RWPE2 (cell line): ENCODE data around the gene EXOC6B.

Source experiments
- ATAC-seq: fragments of 200-7000 bp; cut with Tn5 transposase; 3 replicates; pipeline ENCODE4 v1.9.1; 2021; ENCODE audit warnings: low read depth
- DNase-seq: peaks from one replicate; pipeline ENCODE4 v3.0.0-alpha.2; 2020; ENCODE audit warnings: low spot score
- H3K27ac ChIP-seq: fragments of 450-650 bp; 2 replicates; pipeline ENCODE4 v1.5.1; 2017; ENCODE audit warnings: mild to moderate bottlenecking; ENCODE audit not compliant: poor library complexity, severe bottlenecking
- H3K27me3 ChIP-seq: fragments of 250-450 bp; sonication (Bioruptor Pico); 2 replicates; pipeline ENCODE4 v1.5.1; 2021; ENCODE audit warnings: mild to moderate bottlenecking, moderate library complexity; ENCODE audit not compliant: insufficient read depth, poor library complexity, severe bottlenecking
- H3K36me3 ChIP-seq: fragments of 250-450 bp; sonication (Bioruptor Pico); 2 replicates; pipeline ENCODE4 v1.5.1; 2020; ENCODE audit warnings: low read depth, mild to moderate bottlenecking, moderate library complexity
- H3K4me1 ChIP-seq: fragments of 250-450 bp; sonication (Bioruptor Pico); 2 replicates; pipeline ENCODE4 v1.5.1; 2021; ENCODE audit warnings: mild to moderate bottlenecking, moderate library complexity; ENCODE audit not compliant: insufficient read depth, poor library complexity, severe bottlenecking
- H3K4me3 ChIP-seq: fragments of 250-450 bp; sonication (Bioruptor Pico); 2 replicates; pipeline ENCODE4 v1.5.1; 2021; ENCODE audit warnings: mild to moderate bottlenecking, moderate library complexity; ENCODE audit not compliant: severe bottlenecking
- H3K9me3 ChIP-seq: fragments of 250-450 bp; sonication (Bioruptor Pico); 2 replicates; pipeline ENCODE4 v1.5.1; 2021; ENCODE audit warnings: mild to moderate bottlenecking, moderate library complexity; ENCODE audit not compliant: severe bottlenecking
- TF ChIP-seq, protein P1 (sequence below): fragments of 450-650 bp; IDR thresholded peaks from one replicate; pipeline ENCODE4 v1.5.1; 2017; ENCODE audit warnings: mild to moderate bottlenecking, moderate library complexity; ENCODE audit not compliant: poor library complexity, severe bottlenecking

EXOC6B gene

GRCh38 chr2:72781480-72781879 lies 44.4 kb downstream of the EXOC6B start:
- DNase-seq: no peak
- H3K4me3 ChIP-seq: no peak overlapping the region
- TF ChIP-seq, protein P1, sequence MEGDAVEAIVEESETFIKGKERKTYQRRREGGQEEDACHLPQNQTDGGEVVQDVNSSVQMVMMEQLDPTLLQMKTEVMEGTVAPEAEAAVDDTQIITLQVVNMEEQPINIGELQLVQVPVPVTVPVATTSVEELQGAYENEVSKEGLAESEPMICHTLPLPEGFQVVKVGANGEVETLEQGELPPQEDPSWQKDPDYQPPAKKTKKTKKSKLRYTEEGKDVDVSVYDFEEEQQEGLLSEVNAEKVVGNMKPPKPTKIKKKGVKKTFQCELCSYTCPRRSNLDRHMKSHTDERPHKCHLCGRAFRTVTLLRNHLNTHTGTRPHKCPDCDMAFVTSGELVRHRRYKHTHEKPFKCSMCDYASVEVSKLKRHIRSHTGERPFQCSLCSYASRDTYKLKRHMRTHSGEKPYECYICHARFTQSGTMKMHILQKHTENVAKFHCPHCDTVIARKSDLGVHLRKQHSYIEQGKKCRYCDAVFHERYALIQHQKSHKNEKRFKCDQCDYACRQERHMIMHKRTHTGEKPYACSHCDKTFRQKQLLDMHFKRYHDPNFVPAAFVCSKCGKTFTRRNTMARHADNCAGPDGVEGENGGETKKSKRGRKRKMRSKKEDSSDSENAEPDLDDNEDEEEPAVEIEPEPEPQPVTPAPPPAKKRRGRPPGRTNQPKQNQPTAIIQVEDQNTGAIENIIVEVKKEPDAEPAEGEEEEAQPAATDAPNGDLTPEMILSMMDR: no peak
- ATAC-seq: no peak
- peaks cover 33% of the 10 kb centered on the region for H3K4me1 ChIP-seq
- H3K36me3 ChIP-seq: peaks cover 13% of the 10 kb centered on the region
- peak overlapping the region; percentile 50 for H3K27ac ChIP-seq
- peaks cover 4% of the 10 kb centered on the region for H3K9me3 ChIP-seq
- H3K27me3 ChIP-seq: no peaks in the 10 kb centered on the region

DNA sequence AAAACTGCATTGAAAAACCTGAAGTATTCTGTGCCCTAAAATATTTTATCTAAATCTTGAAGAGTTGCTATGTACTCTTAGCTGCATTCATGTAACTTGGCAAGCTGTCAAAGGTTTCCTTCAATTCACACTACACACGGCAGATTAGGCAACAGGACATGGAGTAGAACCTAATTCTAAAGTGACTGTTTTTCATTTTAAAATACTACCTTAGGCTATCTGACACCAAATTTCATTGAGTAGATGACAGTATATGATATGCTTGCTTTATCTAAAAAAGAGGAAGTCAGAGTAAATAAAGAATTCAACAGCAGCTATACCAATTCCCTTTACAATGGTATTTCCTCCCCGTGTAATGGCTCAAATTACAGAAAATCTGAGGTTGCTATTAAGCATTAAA lies 45.4 kb downstream of the EXOC6B start:
- ATAC-seq (peak; percentile 72), DNase-seq (no peak)
- Histone ChIP-seq H3K4me1 (peaks cover 33% of the 10 kb centered on the region), H3K36me3 (peaks cover 13% of the 10 kb centered on the region), H3K9me3 (peaks cover 4% of the 10 kb centered on the region), H3K27me3 (no peaks in the 10 kb centered on the region), H3K4me3 (no peak overlapping the region), H3K27ac (peak overlapping the region; percentile 50)
- TF ChIP-seq, protein P1: no peak

- Histone ChIP-seq H3K4me1 (peaks cover 33% of the 10 kb centered on the region), H3K9me3 (peaks cover 4% of the 10 kb centered on the region), H3K27ac (no peak overlapping the region)
Measured at GRCh38 chr2:72779495-72779894, 46.3 kb downstream of the EXOC6B start.

GRCh38 chr2:72778410-72778809 lies 47.4 kb downstream of the EXOC6B start:
- Histone ChIP-seq H3K36me3 (peaks cover 13% of the 10 kb centered on the region), H3K27me3 (no peaks in the 10 kb centered on the region), H3K9me3 (peaks cover 4% of the 10 kb centered on the region), H3K4me1 (peaks cover 33% of the 10 kb centered on the region), H3K27ac (no peak overlapping the region), H3K4me3 (no peak overlapping the region)
- TF ChIP-seq, protein P1: no peak
- peak; percentile 84 for ATAC-seq
- DNase-seq: no peak

More at GRCh38 chr2:72779495-72779894, 46.3 kb downstream of the EXOC6B start:
- no peaks in the 10 kb centered on the region for H3K27me3 ChIP-seq
- DNase-seq: no peak
- TF ChIP-seq, protein P1: no peak
- H3K4me3 ChIP-seq: no peak overlapping the region
- peaks cover 13% of the 10 kb centered on the region for H3K36me3 ChIP-seq
- no peak for ATAC-seq

DNA sequence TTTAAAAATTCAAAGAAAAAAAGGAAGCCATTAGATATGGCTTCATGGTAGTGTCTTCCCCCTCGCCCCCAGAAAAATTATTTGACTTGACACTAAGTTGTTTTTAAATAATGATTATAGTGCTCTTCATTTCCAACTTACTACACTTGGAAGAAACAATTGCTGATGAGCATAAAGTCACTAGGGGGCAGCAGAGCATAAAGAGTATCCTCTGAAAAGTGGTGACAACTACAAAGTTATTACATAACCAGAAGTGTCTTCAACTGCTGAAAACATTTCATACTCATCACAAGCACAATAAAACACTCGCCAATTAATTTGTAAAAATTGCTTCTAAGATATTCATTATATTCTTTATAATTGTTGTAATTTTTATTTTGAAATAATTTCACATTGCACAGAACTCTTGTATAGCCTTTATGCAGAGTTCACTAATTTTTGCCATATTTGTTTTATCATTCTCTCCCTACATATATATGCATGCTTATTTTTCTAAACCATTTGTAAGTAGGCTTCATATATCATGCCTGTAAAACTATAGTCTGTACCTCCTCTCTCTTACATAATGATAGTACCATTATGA lies 54.9 kb downstream of the EXOC6B start:
- ATAC-seq: no peak
- no peaks in the 10 kb centered on the region for H3K27me3 ChIP-seq

More for the DNA sequence above, 54.9 kb downstream of the EXOC6B start:
- H3K9me3 ChIP-seq: no peaks in the 10 kb centered on the region
- no peak overlapping the region for H3K27ac ChIP-seq
- H3K36me3 ChIP-seq: no peaks in the 10 kb centered on the region; the same call in 1 of the 2 replicates
- no peak overlapping the region for H3K4me3 ChIP-seq
- TF ChIP-seq, protein P1: peak; percentile 90
- peaks cover 6% of the 10 kb centered on the region for H3K4me1 ChIP-seq
- DNase-seq: no peak
